ENCODE data around the gene IGFLR1. TPM values are rescaled to one million over a fixed set of nuclear protein-coding genes. Genes with fewer than 3 reads are reported as not detected.

Gene IGFLR1
- total RNA-seq, 5 donors from 2014 or later (not counting 1 experiment from before 2014, with no cell fraction given), result 54.7 to 123 (median 98.1) TPM

GRCh38 chr19:35756377-35757230 is 14.4 kb upstream of the IGFLR1 start, which contains the start of gene HSPB6:
Gene HSPB6 (minus strand): TSS chr19:35757029. CDS start chr19:35757008, 21 bp downstream.
- peak within 1 kb of the TSS; percentile 83 to 100 for H3K4me3 ChIP-seq (ENCODE audit: control insufficient read depth in 1 of 2, extremely low read depth in 1 of 2, low read length in 1 of 2)
- Mint-ChIP-seq H3K4me3 (peak within 1 kb of the TSS; percentile 89 to 95 (median 93)), H3K27ac (peak within 1 kb of the TSS; percentile 91 to 95), H3K9me3 (no peaks in the 10 kb centered on the region), H3K27me3 (peaks cover 7 to 10% of the 10 kb centered on the region in 2 donors), H3K4me1 (peaks cover 32 to 51% (median 34%) of the 10 kb centered on the region in 3 donors), H3K36me3 (peaks cover 17% of the 10 kb centered on the region)
- POLR2A ChIA-PET, result no interaction called here
- 46% methylated on average over 45 of the region's 52 CpGs for WGBS (ENCODE audit: insufficient coverage)
- H3K9me3 ChIP-seq, result no peaks in the 10 kb centered on the region
- ATAC-seq (replicated peaks in 1 of 4) (no peak), DNase-seq (no peak)
- CTCF ChIA-PET, result interaction anchor here in 1 of 2 donors (0.7 kb wide), 1 partner anchor 159 kb away, joined by 3 read pairs; no protein-coding TSS in a partner anchor
- H3K4me1 ChIP-seq (ENCODE audit: control insufficient read depth in 1 of 2, extremely low read depth in 1 of 2, insufficient read depth in 2 of 2, low read length in 2 of 2), result peaks cover 20 to 43% of the 10 kb centered on the region in 2 experiments
- H3K27me3 ChIP-seq (replicated peaks in 1 of 2; ENCODE audit: control insufficient read depth in 2 of 2, extremely low read depth in 1 of 2, insufficient read depth in 2 of 2, low read length in 1 of 2), result peaks cover 0 to 21% of the 10 kb centered on the region in 2 experiments
- H3K27ac ChIP-seq (ENCODE audit: low read length), result peak within 1 kb of the TSS; percentile 87
- peaks cover 12 to 40% of the 10 kb centered on the region in 2 donors for H3K36me3 ChIP-seq (ENCODE audit: control insufficient read depth in 2 of 2, extremely low read depth in 1 of 2, insufficient read depth in 1 of 2, low read length in 1 of 2)

DNA sequence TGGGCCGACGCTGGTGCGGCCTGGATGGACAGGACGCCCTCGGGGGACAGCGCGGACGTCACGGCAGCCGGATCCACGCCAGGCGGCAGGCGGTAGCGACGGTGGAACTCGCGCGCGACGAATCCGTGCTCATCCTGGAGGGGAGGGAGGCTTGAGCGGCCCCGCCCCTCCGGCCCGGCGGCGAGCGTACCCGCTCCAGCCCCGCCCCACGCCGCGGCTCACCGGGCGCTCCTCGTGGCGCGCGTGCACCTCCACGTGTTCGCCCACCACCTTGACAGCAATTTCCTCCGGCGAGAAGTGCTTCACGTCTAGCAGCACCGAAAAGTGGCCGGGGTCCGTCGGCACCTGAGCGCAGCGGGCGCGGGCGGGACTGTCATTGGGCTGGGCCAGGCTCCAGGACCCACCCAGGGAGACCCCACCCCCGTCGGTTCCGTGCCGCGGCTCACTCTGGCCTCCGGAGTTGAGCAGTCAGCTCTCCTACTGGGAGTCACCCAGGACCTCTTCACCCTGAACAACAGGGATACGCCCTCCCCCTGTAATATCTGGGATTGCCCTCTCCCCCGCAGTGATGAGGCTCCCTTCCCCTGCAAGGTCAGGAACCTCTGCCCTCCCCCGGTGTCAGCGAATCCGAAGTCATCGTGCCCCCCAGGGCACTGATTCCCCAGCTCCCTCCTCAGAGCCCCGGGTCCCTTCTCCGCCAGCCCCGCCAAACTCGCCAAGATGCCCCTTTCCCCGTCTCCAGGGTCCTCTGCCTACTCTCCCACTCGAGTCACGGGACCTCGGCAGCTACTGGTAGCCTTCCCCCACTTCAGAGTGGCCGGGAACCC is 13.5 kb upstream of the IGFLR1 start:
- H3K36me3 ChIP-seq (ENCODE audit: control insufficient read depth in 2 of 2, extremely low read depth in 1 of 2, insufficient read depth in 1 of 2, low read length in 1 of 2), result peaks cover 7 to 36% of the 10 kb centered on the region in 2 donors
- DNase-seq (peak in 34 of 35 experiments; percentile 27 to 73 (median 50)), ATAC-seq (replicated peaks in 1 of 4) (peak in 1 of 4 experiments; percentile 10)
- H3K4me3 Mint-ChIP-seq, result peak overlapping the region in 2 of 3 donors; percentile 41 to 89
- peak overlapping the region in 1 of 2 donors; percentile 47 for H3K4me3 ChIP-seq (ENCODE audit: control insufficient read depth in 1 of 2, extremely low read depth in 1 of 2, low read length in 1 of 2)
- H3K27me3 ChIP-seq (replicated peaks in 1 of 2; ENCODE audit: control insufficient read depth in 2 of 2, extremely low read depth in 1 of 2, insufficient read depth in 2 of 2, low read length in 1 of 2), result peaks cover 0 to 21% of the 10 kb centered on the region in 2 experiments
- H3K36me3 Mint-ChIP-seq, result peaks cover 14% of the 10 kb centered on the region
- H3K27ac Mint-ChIP-seq, result no peak overlapping the region
- no peaks in the 10 kb centered on the region for H3K9me3 Mint-ChIP-seq
- peaks cover 32 to 51% (median 34%) of the 10 kb centered on the region in 3 donors for H3K4me1 Mint-ChIP-seq
- peaks cover 20 to 43% of the 10 kb centered on the region in 2 experiments for H3K4me1 ChIP-seq (ENCODE audit: control insufficient read depth in 1 of 2, extremely low read depth in 1 of 2, insufficient read depth in 2 of 2, low read length in 2 of 2)
- peaks cover 7 to 10% of the 10 kb centered on the region in 2 donors for H3K27me3 Mint-ChIP-seq
- POLR2A ChIA-PET, result no interaction called here
- 40% methylated on average over 70 of the region's 74 CpGs for WGBS (ENCODE audit: insufficient coverage)
- H3K9me3 ChIP-seq, result no peaks in the 10 kb centered on the region
- H3K27ac ChIP-seq (ENCODE audit: low read length), result no peak overlapping the region
- CTCF ChIA-PET, result no interaction called here

DNA sequence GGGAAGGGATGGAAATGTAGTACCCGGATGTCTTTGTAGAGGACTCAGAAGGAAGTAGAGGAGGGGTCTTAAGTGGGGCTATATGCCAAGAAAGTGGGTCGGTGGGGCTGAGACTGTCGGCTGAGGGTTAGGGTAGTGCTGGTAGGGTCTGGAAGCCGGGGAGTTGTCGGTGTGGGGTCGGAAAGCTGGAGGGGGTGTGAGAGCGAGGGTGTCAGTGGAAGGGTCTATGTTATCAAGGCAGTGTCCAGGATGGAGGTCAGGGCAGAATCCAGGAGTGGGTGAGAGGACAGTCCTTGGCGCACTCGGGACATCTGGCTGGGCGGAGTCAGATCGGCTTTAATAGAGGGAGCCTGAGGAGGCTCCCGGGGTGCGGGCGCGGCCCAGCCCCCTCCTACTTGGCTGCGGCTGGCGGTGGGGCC is 12.9 kb upstream of the IGFLR1 start:
- Histone ChIP-seq H3K9me3 (no peaks in the 10 kb centered on the region), H3K4me1 (ENCODE audit: control insufficient read depth in 1 of 2, extremely low read depth in 1 of 2, insufficient read depth in 2 of 2, low read length in 2 of 2) (peaks cover 20 to 47% of the 10 kb centered on the region in 2 experiments), H3K27ac (ENCODE audit: low read length) (no peak overlapping the region), H3K36me3 (ENCODE audit: control insufficient read depth in 2 of 2, extremely low read depth in 1 of 2, insufficient read depth in 1 of 2, low read length in 1 of 2) (peaks cover 3 to 35% of the 10 kb centered on the region in 2 donors), H3K4me3 (ENCODE audit: control insufficient read depth in 1 of 2, extremely low read depth in 1 of 2, low read length in 1 of 2) (peak overlapping the region in 1 of 2 donors; percentile 47), H3K27me3 (replicated peaks in 1 of 2; ENCODE audit: control insufficient read depth in 2 of 2, extremely low read depth in 1 of 2, insufficient read depth in 2 of 2, low read length in 1 of 2) (peaks cover 0 to 21% of the 10 kb centered on the region in 2 experiments)
- POLR2A ChIA-PET, result no interaction called here
- Mint-ChIP-seq H3K9me3 (no peaks in the 10 kb centered on the region), H3K36me3 (peaks cover 13% of the 10 kb centered on the region), H3K4me3 (peak overlapping the region; percentile 29 to 60 (median 52)), H3K27ac (no peak overlapping the region), H3K27me3 (peaks cover 7 to 10% of the 10 kb centered on the region in 2 donors), H3K4me1 (peaks cover 31 to 46% (median 36%) of the 10 kb centered on the region in 3 donors)
- 74% methylated on average over 17 of the region's 17 CpGs for WGBS (ENCODE audit: insufficient coverage)
- ATAC-seq (replicated peaks in 1 of 4) (no peak), DNase-seq (no peak)
- CTCF ChIA-PET, result no interaction called here

GRCh38 chr19:35754370-35755130 is 12.3 kb upstream of the IGFLR1 start:
- ATAC-seq (replicated peaks in 1 of 4) (no peak), DNase-seq (no peak)
- H3K27me3 ChIP-seq (replicated peaks in 1 of 2; ENCODE audit: control insufficient read depth in 2 of 2, extremely low read depth in 1 of 2, insufficient read depth in 2 of 2, low read length in 1 of 2), result peaks cover 0 to 21% of the 10 kb centered on the region in 2 experiments
- no peak overlapping the region for H3K4me3 ChIP-seq (ENCODE audit: control insufficient read depth in 1 of 2, extremely low read depth in 1 of 2, low read length in 1 of 2)
- H3K9me3 ChIP-seq, result no peaks in the 10 kb centered on the region
- Mint-ChIP-seq H3K27me3 (peaks cover 7 to 10% of the 10 kb centered on the region in 2 donors), H3K9me3 (no peaks in the 10 kb centered on the region), H3K36me3 (peaks cover 10% of the 10 kb centered on the region), H3K4me3 (peak overlapping the region in 2 of 3 donors; percentile 52 to 60), H3K27ac (no peak overlapping the region), H3K4me1 (peaks cover 28 to 45% (median 40%) of the 10 kb centered on the region in 3 donors)
- H3K4me1 ChIP-seq (ENCODE audit: control insufficient read depth in 1 of 2, extremely low read depth in 1 of 2, insufficient read depth in 2 of 2, low read length in 2 of 2), result peaks cover 20 to 48% of the 10 kb centered on the region in 2 experiments
- H3K27ac ChIP-seq (ENCODE audit: low read length), result no peak overlapping the region
- H3K36me3 ChIP-seq (ENCODE audit: control insufficient read depth in 2 of 2, extremely low read depth in 1 of 2, insufficient read depth in 1 of 2, low read length in 1 of 2), result peaks cover 3 to 30% of the 10 kb centered on the region in 2 donors
- WGBS (ENCODE audit: insufficient coverage), result 89% methylated on average over 6 of the region's 13 CpGs
- ChIA-PET CTCF (interaction anchor here in 1 of 2 donors (0.7 kb wide), 1 partner anchor 9 kb away, joined by 3 read pairs; the partner anchor contains the start of gene PSENEN), POLR2A (no interaction called here)

- Mint-ChIP-seq H3K4me1 (peaks cover 24 to 44% (median 37%) of the 10 kb centered on the region in 3 donors), H3K9me3 (no peaks in the 10 kb centered on the region), H3K27me3 (peaks cover 7 to 10% of the 10 kb centered on the region in 2 donors), H3K27ac (no peak overlapping the region), H3K36me3 (peaks cover 9% of the 10 kb centered on the region), H3K4me3 (no peak overlapping the region)
- 94% methylated on average over 17 of the region's 20 CpGs for WGBS (ENCODE audit: insufficient coverage)
- CTCF ChIA-PET, result interaction anchor here (0.6 to 0.7 kb wide), 2 partner anchors 8 to 47 kb away, joined by 3 read pairs; partner anchors contain the start of gene PSENEN (in 1 of the 2)
- DNase-seq (no peak), ATAC-seq (replicated peaks in 1 of 4) (no peak)
- H3K9me3 ChIP-seq, result no peaks in the 10 kb centered on the region
- POLR2A ChIA-PET, result no interaction called here
- H3K4me1 ChIP-seq (ENCODE audit: control insufficient read depth in 1 of 2, extremely low read depth in 1 of 2, insufficient read depth in 2 of 2, low read length in 2 of 2), result peaks cover 22 to 47% of the 10 kb centered on the region in 2 experiments
- peaks cover 0 to 21% of the 10 kb centered on the region in 2 experiments for H3K27me3 ChIP-seq (replicated peaks in 1 of 2; ENCODE audit: control insufficient read depth in 2 of 2, extremely low read depth in 1 of 2, insufficient read depth in 2 of 2, low read length in 1 of 2)
- H3K27ac ChIP-seq (ENCODE audit: low read length), result no peak overlapping the region
- H3K4me3 ChIP-seq (ENCODE audit: control insufficient read depth in 1 of 2, extremely low read depth in 1 of 2, low read length in 1 of 2), result no peak overlapping the region
- H3K36me3 ChIP-seq (ENCODE audit: control insufficient read depth in 2 of 2, extremely low read depth in 1 of 2, insufficient read depth in 1 of 2, low read length in 1 of 2), result peaks cover 3 to 27% of the 10 kb centered on the region in 2 donors
Observed at GRCh38 chr19:35753634-35754369, 11.6 kb upstream of the IGFLR1 start.

Data from T-cell (primary cell).